ENCODE results near the gene RRM2. TPM values are rescaled to one million over a fixed set of nuclear protein-coding genes. Genes with fewer than 3 reads are reported as not detected.

Gene RRM2
- total RNA-seq, 2 experiments from 2014 or later: 571 to 604 TPM

DNA sequence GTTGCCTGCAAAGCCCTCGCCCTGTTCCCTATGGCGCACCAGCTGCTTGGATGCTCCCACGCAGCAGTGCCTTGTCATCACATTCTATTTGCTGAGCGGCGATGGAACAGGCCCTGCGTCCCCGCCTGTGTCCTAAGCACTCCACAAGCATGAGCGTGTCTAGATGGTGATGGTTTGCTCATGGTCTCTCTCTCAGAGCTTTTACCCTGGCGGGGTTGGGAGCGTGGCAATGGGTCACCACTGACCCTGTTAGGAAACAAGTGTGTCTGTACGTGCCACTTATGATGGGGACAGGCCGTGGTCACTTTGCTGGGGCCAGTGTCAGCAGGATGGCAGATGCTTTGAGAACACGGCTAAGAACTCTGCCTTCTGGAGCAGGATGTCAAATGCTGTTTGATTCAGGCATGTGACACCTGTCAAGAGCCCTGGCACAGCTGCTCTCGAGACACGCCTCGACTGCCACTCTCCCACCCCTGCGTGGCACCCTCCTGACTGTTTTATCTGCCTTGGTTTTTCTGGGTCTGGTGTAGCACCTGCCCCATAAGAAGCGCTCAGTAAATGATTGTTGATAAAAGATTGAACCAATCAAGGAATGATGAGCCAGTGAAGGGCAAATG is 44.2 kb downstream of the RRM2 start:
- ATAC-seq: no peak
- peaks cover 30% of the 10 kb centered on the region for H3K36me3 Mint-ChIP-seq (ENCODE audit: low read depth)
- H3K27me3 Mint-ChIP-seq (ENCODE audit: low read depth): no peaks in the 10 kb centered on the region
- ChIA-PET CTCF (interaction anchor here (1.5 kb wide), 1 partner anchor 268 kb away, joined by 6 read pairs; no protein-coding TSS in a partner anchor), POLR2A (interaction anchor here (1.3 kb wide), 1 partner anchor 24 kb away, joined by 3 read pairs; no protein-coding TSS in a partner anchor)
- DNase-seq: no peak
- H3K27ac Mint-ChIP-seq: no peak overlapping the region
- H3K4me1 Mint-ChIP-seq (ENCODE audit: low read depth): peaks cover 9% of the 10 kb centered on the region
- H3K4me3 Mint-ChIP-seq: no peak overlapping the region
- H3K9me3 Mint-ChIP-seq (ENCODE audit: insufficient read depth): no peaks in the 10 kb centered on the region

- H3K4me3 Mint-ChIP-seq: no peak overlapping the region
- DNase-seq (no peak), ATAC-seq (no peak)
- no peaks in the 10 kb centered on the region for H3K9me3 Mint-ChIP-seq (ENCODE audit: insufficient read depth)
- peaks cover 32% of the 10 kb centered on the region for H3K36me3 Mint-ChIP-seq (ENCODE audit: low read depth)
- ChIA-PET POLR2A (no interaction called here), CTCF (interaction anchor here (1.2 to 1.5 kb wide), 2 partner anchors 26 to 268 kb away, joined by 3 to 6 read pairs; no protein-coding TSS in a partner anchor)
- no peaks in the 10 kb centered on the region for H3K27me3 Mint-ChIP-seq (ENCODE audit: low read depth)
- H3K27ac Mint-ChIP-seq: no peak overlapping the region
- peaks cover 9% of the 10 kb centered on the region for H3K4me1 Mint-ChIP-seq (ENCODE audit: low read depth)
Observed at GRCh38 chr2:10167316-10167715, 44.8 kb downstream of the RRM2 start.

DNA sequence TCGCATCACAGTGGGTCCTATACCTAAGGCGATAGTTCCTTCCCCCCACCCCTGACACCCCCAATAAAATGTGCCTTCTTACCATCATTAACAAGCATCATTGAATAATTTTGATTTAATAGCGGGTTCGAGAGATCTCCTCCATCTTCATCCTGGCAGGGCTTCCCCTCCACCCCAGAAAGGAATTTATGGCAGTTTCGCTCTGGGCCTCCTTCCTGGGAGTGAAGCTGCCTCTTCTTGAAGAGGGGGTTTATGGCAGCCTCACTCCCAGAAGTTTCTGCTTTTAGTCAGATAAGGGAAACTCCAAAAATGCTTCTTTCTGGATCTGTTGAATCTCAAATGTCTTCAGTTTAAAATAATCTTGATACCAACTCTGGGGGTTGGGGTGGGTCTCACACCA is 45.7 kb downstream of the RRM2 start:
- CTCF ChIA-PET: interaction anchor here (1.2 kb wide), 1 partner anchor 26 kb away, joined by 3 read pairs; no protein-coding TSS in a partner anchor
- Mint-ChIP-seq H3K27ac (no peak overlapping the region), H3K9me3 (ENCODE audit: insufficient read depth) (no peaks in the 10 kb centered on the region), H3K27me3 (ENCODE audit: low read depth) (no peaks in the 10 kb centered on the region), H3K4me3 (no peak overlapping the region), H3K36me3 (ENCODE audit: low read depth) (peaks cover 31% of the 10 kb centered on the region), H3K4me1 (ENCODE audit: low read depth) (peaks cover 9% of the 10 kb centered on the region)
- POLR2A ChIA-PET: no interaction called here
- ATAC-seq: no peak
- DNase-seq: no peak

DNA sequence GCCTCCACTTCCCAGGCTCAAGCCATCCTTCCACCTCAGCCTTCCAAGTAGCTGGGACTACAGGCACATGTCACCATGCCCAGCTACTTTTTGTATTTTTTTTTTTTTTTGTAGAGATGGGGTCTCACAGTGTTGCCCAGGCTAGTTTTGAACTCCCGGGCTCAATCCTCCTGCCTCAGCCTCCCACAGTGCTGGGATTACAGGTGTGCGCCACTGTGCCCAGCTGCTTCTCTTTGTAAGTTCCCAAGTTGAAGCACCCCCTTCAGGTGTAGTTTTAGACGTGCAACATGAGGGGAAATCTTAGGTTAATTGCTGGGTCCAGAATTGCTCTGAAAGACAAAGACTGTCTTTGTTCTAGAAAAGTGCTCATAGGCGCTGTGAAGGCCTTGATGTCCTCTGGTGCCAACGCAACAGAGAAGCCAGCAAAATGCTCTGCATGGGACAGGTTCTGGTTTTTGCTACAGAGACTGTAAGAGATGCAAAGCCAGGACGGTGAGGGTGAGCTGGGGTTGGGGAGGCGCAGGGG is 46.6 kb downstream of the RRM2 start:
- H3K4me3 Mint-ChIP-seq: no peak overlapping the region
- DNase-seq: no peak
- peaks cover 3% of the 10 kb centered on the region for H3K4me1 Mint-ChIP-seq (ENCODE audit: low read depth)
- ChIA-PET POLR2A (no interaction called here), CTCF (interaction anchor here (2.4 kb wide), 1 partner anchor 240 kb away, joined by 6 read pairs; no protein-coding TSS in a partner anchor)
- peaks cover 29% of the 10 kb centered on the region for H3K36me3 Mint-ChIP-seq (ENCODE audit: low read depth)
- H3K27me3 Mint-ChIP-seq (ENCODE audit: low read depth): no peaks in the 10 kb centered on the region
- no peak for ATAC-seq
- H3K27ac Mint-ChIP-seq: no peak overlapping the region
- H3K9me3 Mint-ChIP-seq (ENCODE audit: insufficient read depth): no peaks in the 10 kb centered on the region

DNA sequence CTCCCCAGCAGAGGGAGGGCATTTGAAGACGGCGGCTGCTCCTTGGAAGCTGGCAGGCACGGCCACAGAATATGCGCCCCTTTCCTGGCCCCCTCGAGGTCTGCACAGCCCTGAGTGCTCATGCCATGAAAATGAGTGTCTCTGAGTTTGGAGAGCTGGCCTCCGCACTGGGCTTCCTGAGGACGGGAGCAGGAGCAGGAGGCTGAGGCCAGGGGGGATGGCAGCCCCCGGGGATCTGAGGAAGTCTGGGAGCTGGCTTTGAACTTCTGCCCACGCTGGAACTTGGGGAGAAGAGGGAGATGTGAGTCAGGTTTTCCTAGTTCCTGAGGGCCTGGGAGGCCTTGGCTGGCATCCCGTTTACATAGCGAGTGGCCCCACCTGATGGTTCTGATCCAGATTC is 47.0 kb downstream of the RRM2 start:
- no peak overlapping the region for H3K4me3 Mint-ChIP-seq
- H3K9me3 Mint-ChIP-seq (ENCODE audit: insufficient read depth): no peaks in the 10 kb centered on the region
- CTCF ChIA-PET: interaction anchor here (2.4 kb wide), 1 partner anchor 239 kb away, joined by 6 read pairs; no protein-coding TSS in a partner anchor
- no peak overlapping the region for H3K27ac Mint-ChIP-seq
- POLR2A ChIA-PET: no interaction called here
- H3K36me3 Mint-ChIP-seq (ENCODE audit: low read depth): peaks cover 24% of the 10 kb centered on the region
- no peaks in the 10 kb centered on the region for H3K27me3 Mint-ChIP-seq (ENCODE audit: low read depth)
- DNase-seq (no peak), ATAC-seq (no peak)
- H3K4me1 Mint-ChIP-seq (ENCODE audit: low read depth): no peaks in the 10 kb centered on the region

DNA sequence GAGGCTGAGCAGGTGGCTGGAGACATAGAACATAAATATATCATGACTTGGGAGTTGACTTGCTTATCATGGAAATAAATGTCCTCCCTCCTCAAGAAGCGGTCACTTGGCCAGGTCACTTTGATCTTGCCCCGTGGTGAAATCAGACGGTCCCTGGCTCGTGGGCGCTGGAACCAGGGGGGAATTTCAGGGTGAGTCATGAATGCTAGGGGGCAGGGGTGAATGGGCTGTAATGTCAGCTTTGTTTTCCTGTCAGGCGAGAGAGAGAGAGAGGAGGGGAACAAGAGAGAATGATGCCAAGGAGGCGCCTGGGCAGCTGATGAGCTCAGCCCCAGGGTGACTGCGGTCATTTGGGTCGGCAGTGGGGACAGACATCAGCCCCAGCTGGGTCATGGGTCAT is 47.7 kb downstream of the RRM2 start:
- H3K27ac Mint-ChIP-seq: no peak overlapping the region
- H3K27me3 Mint-ChIP-seq (ENCODE audit: low read depth): no peaks in the 10 kb centered on the region
- ATAC-seq (no peak), DNase-seq (no peak)
- ChIA-PET CTCF (interaction anchor here (2.4 kb wide), 1 partner anchor 239 kb away, joined by 6 read pairs; no protein-coding TSS in a partner anchor), POLR2A (no interaction called here)
- H3K4me3 Mint-ChIP-seq: no peak overlapping the region
- H3K4me1 Mint-ChIP-seq (ENCODE audit: low read depth): no peaks in the 10 kb centered on the region
- peaks cover 22% of the 10 kb centered on the region for H3K36me3 Mint-ChIP-seq (ENCODE audit: low read depth)
- no peaks in the 10 kb centered on the region for H3K9me3 Mint-ChIP-seq (ENCODE audit: insufficient read depth)

DNA sequence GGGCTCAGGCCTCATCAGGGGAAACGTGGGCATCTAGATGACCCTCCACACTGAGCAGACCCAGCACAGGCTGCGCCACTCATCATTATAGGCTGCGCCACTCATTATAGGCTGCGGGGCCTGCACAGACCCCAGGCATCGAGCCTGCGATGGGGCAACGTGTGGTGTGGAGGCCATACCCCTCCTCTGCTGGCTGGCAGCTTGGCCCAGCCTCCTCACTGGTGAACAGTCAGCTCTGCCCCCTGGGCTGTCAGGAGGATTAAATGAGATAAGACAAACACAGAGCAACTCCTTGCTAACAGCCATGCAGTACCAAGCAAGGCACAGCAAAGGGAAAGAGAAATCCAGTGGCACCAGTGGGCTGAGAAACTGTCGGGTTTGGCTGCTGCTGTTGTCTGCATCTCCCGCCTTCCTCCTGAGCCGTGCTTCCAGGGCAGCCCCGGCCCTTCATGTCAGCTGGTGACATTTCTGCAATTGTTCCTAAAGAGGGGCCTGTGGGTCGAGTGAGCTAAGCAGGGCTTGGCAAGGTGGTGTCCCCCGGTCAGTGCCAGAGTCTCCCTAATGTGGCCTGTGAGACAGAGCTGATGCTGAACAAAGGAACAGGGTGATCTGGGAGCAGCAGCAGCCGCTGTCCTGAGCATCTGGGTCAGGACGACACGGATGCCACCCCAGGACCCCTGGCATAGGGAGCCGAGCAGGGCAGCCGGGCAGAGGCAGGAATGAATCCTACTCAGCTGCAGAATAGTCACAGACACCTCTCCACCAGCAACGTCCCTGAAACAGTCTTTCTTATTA is 48.7 kb downstream of the RRM2 start:
- Mint-ChIP-seq H3K27ac (no peak overlapping the region), H3K27me3 (ENCODE audit: low read depth) (no peaks in the 10 kb centered on the region), H3K4me1 (ENCODE audit: low read depth) (no peaks in the 10 kb centered on the region), H3K36me3 (ENCODE audit: low read depth) (peaks cover 17% of the 10 kb centered on the region), H3K9me3 (ENCODE audit: insufficient read depth) (no peaks in the 10 kb centered on the region), H3K4me3 (no peak overlapping the region)
- ATAC-seq (no peak), DNase-seq (no peak)
- ChIA-PET POLR2A (no interaction called here), CTCF (interaction anchor here (1.1 to 2.4 kb wide), 2 partner anchors 238 to 264 kb away, joined by 3 to 6 read pairs; no protein-coding TSS in a partner anchor)

GRCh38 chr2:10172033-10172871 is 49.7 kb downstream of the RRM2 start:
- Mint-ChIP-seq H3K27ac (no peak overlapping the region), H3K9me3 (ENCODE audit: insufficient read depth) (no peaks in the 10 kb centered on the region), H3K4me3 (no peak overlapping the region), H3K36me3 (ENCODE audit: low read depth) (peaks cover 22% of the 10 kb centered on the region), H3K27me3 (ENCODE audit: low read depth) (no peaks in the 10 kb centered on the region), H3K4me1 (ENCODE audit: low read depth) (no peaks in the 10 kb centered on the region)
- ATAC-seq (no peak), DNase-seq (no peak)
- CTCF ChIA-PET: interaction anchor here (1.1 kb wide), 1 partner anchor 263 kb away, joined by 3 read pairs; no protein-coding TSS in a partner anchor
- POLR2A ChIA-PET: no interaction called here

- H3K4me3 Mint-ChIP-seq: no peak overlapping the region
- POLR2A ChIA-PET: no interaction called here
Observed at GRCh38 chr2:10173258-10174005, 50.9 kb downstream of the RRM2 start.

GRCh38 chr2:10174173-10174572 is 51.6 kb downstream of the RRM2 start:
- Mint-ChIP-seq H3K4me1 (ENCODE audit: low read depth) (no peaks in the 10 kb centered on the region), H3K4me3 (no peak overlapping the region), H3K9me3 (ENCODE audit: insufficient read depth) (no peaks in the 10 kb centered on the region), H3K36me3 (ENCODE audit: low read depth) (peaks cover 25% of the 10 kb centered on the region), H3K27me3 (ENCODE audit: low read depth) (no peaks in the 10 kb centered on the region), H3K27ac (no peak overlapping the region)
- ChIA-PET CTCF (no interaction called here), POLR2A (no interaction called here)
- ATAC-seq (no peak), DNase-seq (no peak)

More at GRCh38 chr2:10173258-10174005, 50.9 kb downstream of the RRM2 start:
- ATAC-seq: no peak
- H3K27ac Mint-ChIP-seq: no peak overlapping the region
- H3K4me1 Mint-ChIP-seq (ENCODE audit: low read depth): no peaks in the 10 kb centered on the region
- H3K9me3 Mint-ChIP-seq (ENCODE audit: insufficient read depth): no peaks in the 10 kb centered on the region
- peaks cover 22% of the 10 kb centered on the region for H3K36me3 Mint-ChIP-seq (ENCODE audit: low read depth)
- CTCF ChIA-PET: no interaction called here
- no peak for DNase-seq
- H3K27me3 Mint-ChIP-seq (ENCODE audit: low read depth): no peaks in the 10 kb centered on the region

- H3K9me3 Mint-ChIP-seq (ENCODE audit: insufficient read depth): no peaks in the 10 kb centered on the region
- DNase-seq (no peak), ATAC-seq (no peak)
- no peaks in the 10 kb centered on the region for H3K4me1 Mint-ChIP-seq (ENCODE audit: low read depth)
- CTCF ChIA-PET: no interaction called here
- H3K36me3 Mint-ChIP-seq (ENCODE audit: low read depth): peaks cover 35% of the 10 kb centered on the region
- POLR2A ChIA-PET: no interaction called here
- H3K27me3 Mint-ChIP-seq (ENCODE audit: low read depth): no peaks in the 10 kb centered on the region
- H3K4me3 Mint-ChIP-seq: no peak overlapping the region
- no peak overlapping the region for H3K27ac Mint-ChIP-seq
Observed at GRCh38 chr2:10175441-10175840, 52.9 kb downstream of the RRM2 start.

Measured in activated CD8-positive, alpha-beta T cell treated with anti-CD3 and anti-CD28 coated beads, Interleukin-2, amount 10 ng/mL, durations not matched to agents 7 days and 5 days (primary cell).